ENCODE data around the gene MFSD6. TPM values are rescaled to one million over a fixed set of nuclear protein-coding genes. Genes with fewer than 3 reads are reported as not detected.

The MFSD6 gene
- total and polyA plus RNA-seq, 2 donors from 2014 or later, result 12.3 to 33.9 TPM

- no peak for FAIRE-seq
- intact Hi-C loops (cut with DNase I), result no loop called here
Measured at GRCh38 chr2:190407246-190407661, 901 bp upstream of the MFSD6 start.

GRCh38 chr2:190408538-190409271 is 550 bp downstream of the MFSD6 start:
- peak overlapping the region; percentile 43 to 60 for H3K27ac ChIP-seq (ENCODE audit: low read depth in 2 of 2, low read length in 2 of 2)
- intact Hi-C loops (cut with DNase I), result no loop called here
- peak overlapping the region; percentile 33 to 84 (median 68) for H3K9ac ChIP-seq (ENCODE audit: low read length in 3 of 3)
- no peaks in the 10 kb centered on the region for H3K36me3 ChIP-seq (ENCODE audit: control insufficient read depth in 2 of 3, insufficient read depth in 3 of 3, low read length in 3 of 3)
- H3K9me3 ChIP-seq (ENCODE audit: control insufficient read depth in 2 of 3, insufficient read depth in 1 of 3, low read length in 3 of 3), result no peaks in the 10 kb centered on the region
- peaks cover 0 to 4% (median 0%) of the 10 kb centered on the region in 3 donors for H3K4me1 ChIP-seq (ENCODE audit: control insufficient read depth in 2 of 3, insufficient read depth in 2 of 3, low read depth in 1 of 3, low read length in 3 of 3)
- peaks cover 9% of the 10 kb centered on the region for H3K27me3 ChIP-seq (ENCODE audit: control insufficient read depth, insufficient read depth, low read length)
- FAIRE-seq, result no peak
- no peak for TF ChIP-seq CTCF (IDR thresholded peaks at IDR 0.05; ENCODE audit: borderline replicate concordance, extremely low read depth, insufficient read depth)
- H3K4me3 ChIP-seq (ENCODE audit: low read length in 3 of 3), result peak overlapping the region; percentile 46 to 73 (median 59)
- peak in 4 of 5 donors; percentile 45 to 83 (median 57) for DNase-seq

More at GRCh38 chr2:190407246-190407661, 901 bp upstream of the MFSD6 start:
- TF ChIP-seq CTCF (IDR thresholded peaks at IDR 0.05; ENCODE audit: borderline replicate concordance, extremely low read depth, insufficient read depth), result no peak
- Histone ChIP-seq H3K4me1 (ENCODE audit: control insufficient read depth in 2 of 3, insufficient read depth in 2 of 3, low read depth in 1 of 3, low read length in 3 of 3) (no peaks in the 10 kb centered on the region), H3K9ac (ENCODE audit: low read length in 3 of 3) (peak overlapping the region in 2 of 3 donors; percentile 13 to 67), H3K4me3 (ENCODE audit: low read length in 3 of 3) (peak overlapping the region; percentile 2 to 63 (median 60)), H3K27ac (ENCODE audit: low read depth in 2 of 2, low read length in 2 of 2) (peak overlapping the region in 1 of 2 donors; percentile 23), H3K9me3 (ENCODE audit: control insufficient read depth in 2 of 3, insufficient read depth in 1 of 3, low read length in 3 of 3) (no peaks in the 10 kb centered on the region), H3K36me3 (ENCODE audit: control insufficient read depth in 2 of 3, insufficient read depth in 3 of 3, low read length in 3 of 3) (no peaks in the 10 kb centered on the region), H3K27me3 (ENCODE audit: control insufficient read depth, insufficient read depth, low read length) (peaks cover 9% of the 10 kb centered on the region)
- DNase-seq, result peak in 1 of 5 donors; percentile 33

- DNase-seq, result no peak
- intact Hi-C loops (cut with DNase I), result no loop called here
- no peak for FAIRE-seq
- no peaks in the 10 kb centered on the region for H3K9me3 ChIP-seq (ENCODE audit: control insufficient read depth in 2 of 3, insufficient read depth in 1 of 3, low read length in 3 of 3)
- H3K27me3 ChIP-seq (ENCODE audit: control insufficient read depth, insufficient read depth, low read length), result peaks cover 9% of the 10 kb centered on the region
- H3K27ac ChIP-seq (ENCODE audit: low read depth in 2 of 2, low read length in 2 of 2), result no peak overlapping the region
- H3K36me3 ChIP-seq (ENCODE audit: control insufficient read depth in 2 of 3, insufficient read depth in 3 of 3, low read length in 3 of 3), result no peaks in the 10 kb centered on the region
- H3K9ac ChIP-seq (ENCODE audit: low read length in 3 of 3), result no peak overlapping the region
- H3K4me3 ChIP-seq (ENCODE audit: low read length in 3 of 3), result no peak overlapping the region
- TF ChIP-seq CTCF (IDR thresholded peaks at IDR 0.05; ENCODE audit: borderline replicate concordance, extremely low read depth, insufficient read depth), result no peak
- H3K4me1 ChIP-seq (ENCODE audit: control insufficient read depth in 2 of 3, insufficient read depth in 2 of 3, low read depth in 1 of 3, low read length in 3 of 3), result peaks cover 0 to 5% (median 0%) of the 10 kb centered on the region in 3 donors
Measured at GRCh38 chr2:190409616-190410015, 1.5 kb downstream of the MFSD6 start.
